Activated CD4-positive, alpha-beta T cell treated with anti-CD3 and anti-CD28 coated beads for 1 hour (primary cell): ENCODE results near the gene METTL25B.
"Not testable (repeated sequence)": the region's sequence is repeated elsewhere in the genome, so short reads cannot be mapped to it uniquely, and the experiment has no call there.

Experiments used
- DNase-seq: peaks from one replicate; pipeline ENCODE4 v3.0.0-alpha.2; 2020

The METTL25B gene

DNA sequence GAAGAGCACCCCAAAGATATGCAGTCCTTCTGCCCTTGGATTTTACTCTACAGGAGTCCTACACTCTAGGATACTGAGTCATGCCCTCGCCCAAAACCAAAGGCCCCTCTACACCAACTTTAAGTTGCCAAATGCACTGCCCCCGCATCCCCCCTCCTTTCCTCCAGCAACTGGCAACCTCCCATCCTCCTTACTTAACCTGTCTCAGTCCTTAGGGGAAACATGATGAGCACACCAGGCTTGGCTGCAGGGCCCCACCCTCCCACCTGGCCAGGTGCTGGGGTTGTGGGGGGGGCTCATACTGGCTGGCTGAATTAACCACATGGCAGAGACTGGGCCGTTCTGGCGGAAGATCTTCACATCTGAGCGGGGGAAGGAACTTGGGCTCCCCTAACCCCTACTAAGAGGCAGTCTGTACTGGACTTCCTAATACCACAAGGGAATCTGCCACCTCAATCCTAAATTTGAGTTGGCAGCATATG lies 22.0 kb downstream of the METTL25B start:
- DNase-seq: no peak

DNA sequence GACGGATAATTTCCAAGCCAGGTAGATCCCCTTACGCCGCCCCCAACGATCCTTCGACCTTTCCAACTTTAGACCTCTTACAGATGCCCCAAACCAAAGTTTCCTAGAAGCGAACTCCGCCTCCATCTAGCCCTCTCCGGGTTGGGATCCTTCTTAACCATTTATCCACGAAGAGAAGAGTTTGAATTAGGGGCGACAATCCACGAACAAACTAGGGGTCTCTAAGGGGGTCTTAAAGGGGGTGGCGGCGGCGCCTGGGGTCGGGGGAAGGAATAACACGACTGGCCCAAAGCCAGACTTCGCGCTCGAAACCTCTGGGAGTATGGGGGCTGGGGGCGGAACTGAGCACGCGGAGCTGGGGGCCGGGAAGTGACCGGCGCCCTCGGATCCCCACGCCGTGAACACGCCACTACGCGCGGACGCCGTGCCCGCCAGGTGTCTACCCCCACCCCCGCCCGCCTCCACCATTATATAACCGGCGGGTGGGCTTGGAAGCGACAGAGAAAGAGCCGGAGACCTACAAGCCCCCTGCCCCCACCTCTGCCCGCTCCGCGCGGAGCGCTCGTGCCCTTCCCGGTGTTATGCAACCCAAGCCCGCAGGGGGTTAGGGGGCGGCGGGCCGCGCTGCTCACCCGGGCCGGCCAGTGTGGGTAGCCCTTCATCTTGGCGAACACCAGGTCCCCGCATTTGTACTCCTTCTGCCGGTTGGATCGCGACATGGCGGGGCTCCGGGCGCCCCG lies 22.6 kb downstream of the METTL25B start:
- no peak for DNase-seq

DNA sequence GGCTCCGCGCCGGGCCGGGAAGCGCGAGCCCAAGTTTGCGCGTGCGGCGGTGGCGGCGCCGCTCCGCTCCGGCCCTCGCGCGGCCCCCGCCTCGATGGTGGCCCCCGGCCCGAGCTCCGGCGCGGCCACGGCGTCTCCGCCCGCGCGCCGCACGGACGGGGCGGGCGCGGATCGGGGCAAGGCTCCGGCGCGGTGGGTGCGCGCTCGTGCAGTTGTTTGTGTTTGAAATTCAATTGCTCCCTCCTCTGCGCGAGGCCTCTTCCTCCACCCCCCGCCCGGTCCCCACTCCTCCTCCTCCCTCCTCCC lies 23.1 kb downstream of the METTL25B start, which contains the start of gene HDGF:
TSS of gene HDGF (minus strand) at position 225 of the 306 bp plus-strand sequence. CDS start 246 bp downstream, outside the sequence.
- DNase-seq: no peak

DNA sequence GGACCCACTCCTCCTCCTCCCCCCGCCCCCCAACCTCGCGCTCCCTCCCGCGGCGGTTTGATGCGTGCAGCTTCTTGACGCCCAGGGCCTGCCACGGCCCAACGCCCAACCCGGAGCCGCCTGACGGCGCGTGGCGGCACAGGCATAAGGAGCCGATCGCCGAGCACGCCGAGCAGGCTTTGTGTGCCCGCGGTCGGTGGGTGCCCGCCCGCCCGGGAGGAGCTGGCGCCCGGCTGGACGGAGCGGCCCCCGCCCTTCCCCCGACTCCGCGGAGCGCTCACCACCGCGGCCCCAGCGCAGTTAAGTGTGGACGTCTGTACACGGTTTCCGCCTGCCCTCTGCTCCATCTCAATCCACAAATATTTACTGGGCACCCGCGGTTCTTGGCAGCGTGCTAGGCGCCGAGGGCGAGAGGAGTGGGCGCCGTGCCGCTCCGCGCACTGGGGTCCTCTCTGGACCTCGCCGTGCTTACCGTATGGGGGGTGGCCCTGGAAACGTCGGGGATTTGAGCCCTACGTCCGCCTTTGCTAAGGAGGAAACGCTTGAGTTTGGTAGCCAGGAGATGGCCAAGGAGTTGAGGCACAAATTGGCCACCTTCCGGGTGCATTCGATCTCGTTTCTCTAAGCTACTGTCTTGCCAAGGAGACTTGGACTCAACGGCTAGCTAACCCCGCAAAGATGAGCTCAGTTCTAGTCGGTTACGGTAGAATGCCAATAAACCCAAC lies 23.6 kb downstream of the METTL25B start:
- peak; percentile 96 for DNase-seq

DNA sequence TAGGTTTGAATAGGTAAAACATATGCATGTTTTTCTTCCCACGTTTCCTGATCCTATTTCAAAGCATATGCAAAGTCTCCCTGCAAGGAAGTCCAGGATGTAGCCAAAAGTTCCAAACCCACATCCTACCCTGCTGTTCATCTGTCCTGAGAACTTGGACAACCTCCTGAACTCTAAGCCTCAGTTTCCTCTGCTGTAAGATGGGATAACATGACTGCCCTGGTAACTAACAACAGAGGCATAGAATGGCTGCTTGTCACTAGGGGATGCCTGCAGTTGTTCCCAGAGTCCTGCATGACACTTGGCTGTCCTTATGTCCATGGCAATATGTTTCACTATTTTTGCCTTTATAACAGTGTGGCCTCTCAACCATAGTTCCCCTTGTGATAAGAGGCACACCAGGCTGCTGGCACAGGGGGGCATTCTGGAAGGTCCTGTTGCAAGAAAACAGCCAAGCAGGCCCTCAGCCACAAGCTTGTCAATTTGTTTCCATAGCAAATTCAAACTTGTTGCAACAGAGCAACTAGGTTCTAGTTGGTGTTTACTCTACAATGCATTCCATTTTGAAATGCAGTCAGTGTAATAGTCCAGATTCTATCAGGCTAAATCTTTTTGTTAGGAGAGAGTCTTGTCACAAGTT lies 24.7 kb downstream of the METTL25B start:
- DNase-seq: no peak

DNA sequence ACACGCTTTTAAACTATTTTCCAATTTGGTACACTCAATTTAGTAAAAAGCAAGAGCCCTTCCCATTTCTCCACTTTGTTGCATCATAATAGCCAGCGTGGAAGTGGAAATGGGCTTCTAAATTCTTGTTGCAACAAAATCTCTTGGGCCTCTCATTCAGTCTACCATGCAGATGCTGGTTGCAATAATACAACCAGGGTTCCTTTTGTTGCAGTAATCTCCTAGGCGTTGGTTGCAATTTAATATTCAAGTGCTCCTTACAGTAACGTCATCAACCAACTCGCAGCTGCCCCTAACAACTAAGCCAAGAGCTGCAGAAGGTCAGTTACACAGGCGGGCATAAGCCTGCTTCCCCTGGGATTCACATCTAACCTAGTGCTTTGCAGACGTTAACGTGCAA lies 25.9 kb downstream of the METTL25B start:
- DNase-seq: no peak

DNA sequence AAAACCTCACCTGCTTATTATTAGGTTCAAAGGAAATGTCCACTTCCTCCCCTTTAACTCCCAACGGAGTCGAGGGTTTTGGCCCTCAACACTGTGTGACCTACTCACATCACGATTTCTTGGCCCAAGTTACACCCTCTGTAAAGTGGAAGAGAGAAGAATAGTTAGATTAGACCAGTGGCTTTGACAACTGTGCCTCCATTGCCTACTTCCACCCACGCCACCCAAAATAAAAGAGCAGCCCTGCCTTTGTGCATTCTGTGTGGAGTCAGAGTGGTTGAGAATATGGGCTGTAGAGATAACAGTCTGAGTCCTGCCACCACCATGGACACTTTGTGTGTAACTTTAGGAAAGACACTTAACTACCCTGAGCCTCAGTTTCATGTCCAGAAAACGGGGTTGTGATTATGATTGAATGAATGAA lies 27.3 kb downstream of the METTL25B start:
- DNase-seq: no peak

DNA sequence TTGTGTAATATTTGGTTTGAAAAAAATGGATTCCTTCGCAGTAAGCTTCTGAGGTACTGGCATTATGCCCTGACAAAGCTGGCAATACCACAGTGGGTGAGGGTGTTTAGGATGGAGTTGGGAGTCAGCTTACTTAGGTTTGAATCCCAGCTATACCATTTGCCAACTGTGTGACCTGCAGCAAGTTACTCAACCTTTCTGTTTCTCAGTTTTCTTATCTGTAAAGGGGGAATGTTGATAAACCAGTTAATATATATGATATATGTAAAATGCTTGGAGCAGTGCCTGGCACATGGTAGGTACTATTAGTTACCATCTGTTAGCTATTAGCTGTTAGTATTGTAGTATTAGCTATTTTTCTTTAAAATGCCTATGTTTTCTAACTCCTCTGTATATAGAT lies 28.1 kb downstream of the METTL25B start:
- no peak for DNase-seq

DNA sequence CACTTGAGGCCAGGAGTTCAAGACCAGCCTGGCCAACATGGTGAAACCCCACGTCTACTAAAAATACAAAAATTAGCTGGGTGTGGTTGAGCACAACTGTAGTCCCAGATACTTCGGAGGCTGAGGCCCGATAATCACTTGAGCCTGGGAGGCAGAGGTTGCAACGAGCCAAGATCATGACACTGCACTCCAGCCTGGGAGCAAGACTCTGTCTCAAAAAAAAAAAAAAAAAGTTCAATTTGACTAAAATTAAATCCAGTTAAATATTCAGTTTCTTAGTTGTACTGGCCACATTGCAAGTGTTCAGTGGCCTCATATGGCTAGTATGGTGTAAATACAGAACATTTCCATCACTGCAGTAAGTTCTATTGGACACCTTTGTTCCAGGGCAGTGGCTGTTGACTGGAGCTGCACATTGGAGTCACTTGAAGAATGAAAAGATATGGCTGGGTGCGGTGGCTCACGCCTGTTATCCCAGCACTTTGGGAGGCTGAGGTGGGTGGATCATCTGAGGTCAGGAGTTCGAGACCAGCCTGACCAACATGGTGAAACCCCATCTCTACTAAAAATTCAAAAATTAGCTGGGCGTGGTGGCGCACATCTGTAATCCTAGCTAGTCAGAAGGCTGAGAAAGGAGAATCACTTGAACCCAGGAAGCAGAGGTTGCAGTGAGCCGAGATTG lies 29.4 kb downstream of the METTL25B start:
- not testable (repeated sequence) for DNase-seq

DNA sequence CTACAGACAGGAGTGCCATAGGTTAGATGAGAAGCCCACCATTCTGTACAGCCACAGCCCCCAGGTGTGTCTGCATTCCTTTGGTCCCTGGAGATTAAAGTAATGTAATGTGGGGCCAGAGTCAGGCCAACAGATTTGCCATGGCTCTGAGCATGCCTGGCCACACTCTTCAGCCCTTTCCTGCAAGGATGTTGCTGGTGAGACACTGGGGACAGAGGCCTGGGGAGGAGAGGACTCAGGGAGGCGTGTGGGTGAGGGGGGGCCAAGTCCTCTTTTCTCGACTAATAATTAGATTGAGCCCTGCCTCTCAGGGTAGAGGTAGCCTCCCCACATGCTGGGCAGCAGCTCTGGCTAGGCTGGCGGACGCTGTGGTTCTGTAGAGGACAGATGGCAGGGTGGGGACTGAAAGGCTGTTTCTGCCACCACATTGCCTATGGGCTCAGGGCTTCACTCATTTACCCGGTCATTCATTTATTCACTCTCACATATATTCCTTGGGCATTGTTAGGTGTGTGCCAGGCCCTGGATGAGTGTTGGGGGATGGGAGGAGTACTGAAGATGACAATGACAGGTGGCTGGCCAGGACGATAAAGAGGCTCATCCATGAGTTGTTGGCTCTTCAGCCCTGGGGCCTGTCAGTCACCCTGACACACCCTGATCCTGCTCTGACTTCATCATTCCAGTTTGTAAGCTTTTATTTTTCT lies 32.0 kb downstream of the METTL25B start:
- DNase-seq: no peak

DNA sequence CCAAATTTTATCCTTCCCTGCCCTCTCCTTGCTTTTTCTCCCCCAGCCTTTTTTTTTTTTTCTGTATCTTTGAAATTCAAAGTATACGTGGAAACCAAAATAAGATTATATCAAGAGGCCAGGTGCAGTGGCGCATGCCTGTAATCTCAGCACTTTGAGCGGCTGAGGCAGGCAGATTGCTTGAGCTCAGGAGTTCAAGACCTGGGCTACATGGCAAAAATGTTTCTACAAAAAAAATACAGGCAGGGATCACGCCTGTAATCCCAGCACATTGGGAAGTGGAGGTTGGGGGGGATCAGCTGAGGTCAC lies 32.5 kb downstream of the METTL25B start:
- DNase-seq: no peak

DNA sequence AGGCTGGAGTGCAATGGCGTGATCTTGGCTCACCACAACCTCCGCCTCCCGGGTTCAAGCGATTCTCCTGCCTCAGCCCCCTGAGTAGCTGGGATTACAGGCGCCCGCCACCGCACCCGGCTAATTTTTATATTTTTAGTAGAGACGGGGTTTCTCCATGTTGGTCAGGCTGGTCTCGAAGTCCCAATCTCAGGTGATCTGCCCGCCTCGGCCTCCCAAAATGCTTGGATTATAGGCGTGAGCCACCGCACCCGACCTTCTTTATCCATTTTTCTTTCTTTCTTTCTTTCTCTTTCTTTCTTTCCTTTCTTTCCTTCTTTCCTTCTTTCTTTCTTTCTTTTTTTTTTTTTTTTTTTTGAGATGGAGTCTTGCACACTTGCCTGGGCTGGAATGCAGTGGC lies 36.9 kb downstream of the METTL25B start:
- DNase-seq: not testable (repeated sequence)

DNA sequence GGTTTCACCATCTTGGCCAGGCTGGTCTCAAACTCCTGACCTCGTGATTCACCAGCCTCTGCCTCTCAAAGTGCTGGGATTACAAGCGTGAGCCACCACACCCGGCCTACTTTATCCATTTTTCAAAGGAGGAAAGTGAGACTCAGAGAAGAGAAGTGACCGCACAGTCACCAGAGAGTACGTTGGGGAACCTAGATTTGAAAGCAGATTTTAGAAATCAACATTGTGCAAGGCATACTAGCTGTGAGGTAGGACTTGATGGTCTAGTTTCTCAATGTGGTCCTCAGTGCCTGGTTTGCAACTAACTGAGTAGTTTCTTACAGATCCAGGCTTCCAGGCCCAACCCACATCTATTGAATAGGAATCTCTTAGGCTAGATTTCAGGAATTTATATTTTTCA lies 37.4 kb downstream of the METTL25B start:
- no peak for DNase-seq

DNA sequence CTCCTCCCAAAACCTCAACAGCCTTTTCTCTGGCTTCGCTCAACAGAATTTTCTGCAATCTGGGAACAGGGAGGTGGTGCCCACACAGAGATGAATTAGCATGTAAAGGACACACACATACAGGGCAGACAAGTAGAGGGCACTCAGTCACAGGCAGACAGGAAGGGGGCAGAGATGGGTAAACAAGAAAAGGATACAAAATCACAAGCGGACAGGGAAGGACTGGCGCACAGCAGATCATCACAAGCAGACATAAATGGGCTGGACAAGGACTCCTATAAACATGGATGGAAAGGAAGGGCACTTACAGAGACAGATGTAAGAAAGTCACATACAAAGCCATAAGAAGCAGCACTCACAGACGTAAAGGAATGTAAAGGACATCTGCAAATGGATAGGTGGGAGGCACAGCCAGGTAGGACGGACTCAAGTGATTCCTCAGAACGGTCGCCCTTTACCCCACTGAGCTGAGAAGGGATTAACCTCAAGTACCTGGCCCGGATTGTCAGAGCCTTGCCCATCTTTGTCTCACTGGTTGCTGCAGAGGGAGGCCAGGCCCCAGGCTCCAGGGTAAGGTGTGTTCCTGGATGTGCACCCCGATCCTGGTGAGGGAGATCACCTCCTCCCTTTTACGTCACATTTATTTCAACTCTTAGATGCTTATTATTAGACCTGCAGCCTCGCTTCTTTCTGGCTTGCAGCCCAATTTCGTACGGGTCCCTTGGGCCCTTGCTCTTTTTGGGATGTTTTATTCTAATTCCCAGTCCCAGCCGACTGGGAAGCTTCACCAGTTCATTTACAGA lies 38.2 kb downstream of the METTL25B start:
- DNase-seq: no peak

DNA sequence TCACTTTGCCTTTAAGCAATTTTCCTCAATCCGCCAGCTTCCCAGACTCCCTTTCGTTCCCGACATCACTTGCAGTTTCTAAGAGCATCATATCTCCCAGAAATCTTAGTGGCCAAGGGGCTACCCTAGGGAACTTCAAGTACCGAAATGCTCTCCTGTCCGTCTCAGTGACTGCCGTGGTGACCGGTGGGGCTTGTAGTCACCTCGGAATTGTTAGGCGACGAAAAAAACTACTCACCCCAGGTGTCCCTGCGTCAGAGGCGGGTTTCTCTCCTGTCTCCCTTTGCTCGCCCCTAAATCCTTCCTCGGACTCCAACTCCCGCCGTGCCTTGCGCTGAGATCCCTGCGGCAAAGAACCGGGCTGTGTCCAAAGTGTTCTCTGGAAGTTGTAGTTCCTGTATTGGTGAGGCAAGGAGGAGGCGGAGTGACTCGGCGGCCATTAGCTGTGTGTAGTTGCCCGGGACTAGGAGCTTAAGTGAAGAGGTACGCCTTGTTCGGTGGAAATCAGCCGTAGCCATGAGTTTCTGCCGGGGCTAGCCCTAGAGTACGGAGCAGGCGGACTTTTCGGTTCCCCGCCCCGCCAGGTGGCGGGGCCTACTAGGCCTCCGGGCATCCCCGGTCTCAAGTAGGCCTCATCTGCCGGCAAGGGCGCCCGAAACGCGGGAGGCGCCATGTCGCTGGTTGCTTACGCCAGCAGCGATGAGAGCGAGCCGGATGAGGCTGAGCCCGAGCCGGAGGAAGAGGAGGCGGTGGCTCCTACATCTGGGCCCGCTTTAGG lies 39.0 kb downstream of the METTL25B start, which contains the start of gene PRCC:
TSS of gene PRCC (plus strand) at position 435 of the 778 bp plus-strand sequence. CDS start at position 672, 237 bp downstream.
- DNase-seq: peak; percentile 97

DNA sequence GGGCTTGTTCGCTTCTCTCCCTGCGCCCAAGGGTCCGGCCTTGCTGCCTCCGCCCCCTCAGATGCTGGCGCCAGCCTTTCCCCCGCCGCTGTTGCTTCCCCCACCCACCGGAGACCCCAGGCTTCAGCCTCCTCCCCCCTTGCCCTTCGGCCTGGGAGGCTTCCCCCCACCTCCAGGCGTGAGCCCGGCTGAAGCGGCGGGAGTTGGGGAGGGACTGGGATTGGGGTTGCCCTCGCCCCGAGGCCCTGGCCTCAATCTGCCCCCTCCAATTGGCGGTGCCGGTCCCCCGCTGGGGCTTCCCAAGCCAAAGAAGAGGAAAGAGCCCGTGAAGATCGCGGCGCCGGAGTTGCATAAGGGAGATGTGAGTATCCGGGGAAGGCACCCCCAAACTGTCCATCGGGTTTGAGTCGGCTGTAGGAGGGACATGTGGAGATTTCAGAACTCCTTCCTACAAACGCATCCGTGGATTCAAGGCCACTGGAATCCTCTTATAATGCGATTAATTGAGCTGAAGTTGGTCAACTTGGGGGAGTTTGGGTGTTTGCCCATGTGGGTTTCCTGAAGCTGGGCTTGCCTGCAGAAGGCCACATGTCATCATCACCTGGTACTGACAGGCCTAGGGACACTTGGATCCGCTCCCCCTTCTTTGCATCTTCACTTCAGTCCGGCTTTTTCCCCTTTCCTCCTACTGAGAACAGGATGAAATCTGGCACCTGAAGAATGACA lies 39.8 kb downstream of the METTL25B start:
- no peak for DNase-seq

DNA sequence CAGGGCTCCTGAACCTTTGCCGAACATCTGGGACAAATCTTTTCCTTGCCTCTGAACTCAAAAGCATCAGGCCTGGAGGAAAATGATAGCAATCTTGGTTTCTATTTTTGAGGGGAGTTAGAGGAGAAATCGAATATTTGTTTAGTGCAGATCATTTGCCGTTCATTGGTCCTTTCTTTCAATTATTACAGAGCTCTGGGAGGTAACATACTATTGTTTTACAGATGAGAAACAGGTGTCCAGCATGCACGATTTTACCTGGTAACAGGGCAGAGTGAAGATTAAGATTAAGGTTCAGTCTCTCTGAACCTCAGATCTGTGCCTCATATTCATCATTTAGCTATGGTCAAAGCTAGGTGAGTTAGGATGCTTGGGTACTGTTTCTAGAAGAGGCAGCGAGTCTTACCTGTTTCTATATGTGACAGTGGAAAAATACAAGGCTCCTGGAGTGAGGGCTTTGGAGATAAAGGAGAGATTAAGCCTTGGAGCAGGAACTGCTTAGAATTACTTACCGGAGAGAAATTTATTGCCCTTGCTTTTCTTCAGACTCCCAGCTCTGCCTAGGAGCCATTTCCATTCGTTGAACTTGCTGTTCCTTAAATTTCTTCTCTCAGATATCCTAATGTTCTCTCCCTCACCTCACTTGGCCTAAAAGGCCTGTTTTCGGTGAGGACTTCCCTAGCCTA lies 40.5 kb downstream of the METTL25B start:
- DNase-seq: no peak

DNA sequence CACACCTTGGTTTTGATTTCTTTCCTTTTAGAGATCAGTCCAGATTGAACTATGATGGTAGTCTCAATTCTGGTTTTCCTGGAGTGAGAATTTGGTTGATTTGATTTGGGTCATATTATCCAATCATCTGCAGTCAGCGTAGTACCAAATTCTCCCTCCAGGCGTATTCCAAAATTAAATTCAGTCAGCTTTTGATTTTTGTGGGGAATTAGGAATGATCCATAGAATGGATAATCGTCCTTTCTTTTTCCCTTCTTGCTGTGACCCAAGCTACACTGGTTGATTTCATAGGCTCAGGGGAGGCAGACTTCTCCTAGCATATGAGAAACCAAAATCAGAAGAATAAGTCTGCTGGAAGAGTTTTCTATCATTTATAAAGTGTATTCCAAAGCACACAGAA lies 44.0 kb downstream of the METTL25B start:
- no peak for DNase-seq

DNA sequence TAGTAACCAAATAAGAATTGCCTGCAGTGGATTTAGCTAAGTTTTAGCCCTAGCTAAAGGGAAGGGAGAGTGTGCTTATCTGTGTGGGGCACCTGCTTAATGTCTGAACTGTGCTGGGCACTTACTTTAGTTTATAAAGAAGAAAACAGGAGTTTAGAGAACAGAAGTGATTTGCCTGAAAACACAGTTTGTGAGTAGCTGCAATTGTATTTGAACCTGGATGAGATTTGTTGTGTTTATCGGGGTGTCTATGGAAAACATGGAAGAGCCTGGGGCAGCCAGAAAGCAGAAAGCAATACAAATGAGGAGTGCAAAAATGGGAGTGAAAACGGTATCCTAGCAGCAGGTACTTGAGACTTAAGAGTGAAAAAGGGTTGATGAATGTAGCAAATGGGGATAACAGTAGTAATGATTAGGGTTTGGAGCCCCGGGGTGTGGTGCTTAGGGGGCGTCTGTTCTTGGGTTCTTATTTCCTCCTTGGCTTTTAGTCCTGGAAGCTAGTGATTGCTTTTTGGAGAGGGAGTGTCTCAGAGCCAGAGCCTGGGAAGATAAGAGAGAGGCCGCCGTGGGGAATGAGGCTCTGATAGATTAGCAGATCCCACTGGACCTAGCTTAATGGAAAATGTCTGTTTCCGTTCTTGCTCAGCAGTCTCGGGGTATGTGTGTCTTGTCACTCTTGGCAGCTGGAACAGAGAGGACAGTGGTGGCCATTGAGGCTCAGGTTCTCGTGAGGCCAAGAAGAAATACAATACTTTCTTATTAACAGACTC lies 44.6 kb downstream of the METTL25B start:
- no peak for DNase-seq
